ENCODE measurements around the gene SON. TPM values are rescaled to one million over a fixed set of nuclear protein-coding genes. Genes with fewer than 3 reads are reported as not detected.
"Not testable (repeated sequence)": the region's sequence is repeated elsewhere in the genome, so short reads cannot be mapped to it uniquely, and the experiment has no call there.

The SON gene
- total RNA-seq, 2 experiments from 2014 or later = 420 to 438 TPM

DNA sequence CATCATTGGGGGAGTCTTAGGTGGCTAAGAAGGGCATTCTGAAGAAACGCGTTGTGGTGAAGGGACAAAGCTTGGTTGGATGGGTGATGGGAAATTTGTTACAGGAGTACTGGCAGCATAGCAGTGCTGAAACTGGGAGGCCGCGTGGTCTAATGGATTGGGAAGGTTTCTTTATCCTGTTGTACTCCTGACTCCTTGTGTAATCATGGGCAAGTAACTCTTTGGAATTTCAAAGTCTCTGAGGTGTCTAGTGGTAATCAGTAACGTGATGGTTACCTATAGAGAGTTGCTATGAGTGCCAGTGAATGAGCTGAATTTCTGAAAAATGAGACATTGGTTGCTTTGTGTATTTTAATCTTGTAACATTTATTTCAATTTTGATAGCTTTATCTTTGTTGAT lies 27.2 kb downstream of the SON start:
- ATAC-seq (ENCODE audit: poor library complexity) (no peak), DNase-seq (no peak)
- no peak overlapping the region for H3K27ac ChIP-seq (ENCODE audit: low read depth in 1 of 2, low read length in 2 of 2)
- intact Hi-C loops (cut with DNase I, micrococcal nuclease) = no loop called here
- no peaks in the 10 kb centered on the region for H3K27me3 ChIP-seq (ENCODE audit: control insufficient read depth in 1 of 2, insufficient read depth in 2 of 2, low read length in 2 of 2)
- H3K9me3 ChIP-seq (ENCODE audit: control insufficient read depth in 1 of 2, insufficient read depth in 1 of 2, low read length in 2 of 2) = no peaks in the 10 kb centered on the region
- H3K27ac Mint-ChIP-seq = peak overlapping the region; percentile 72
- no peak overlapping the region for H3K4me3 ChIP-seq (ENCODE audit: low read length)
- no peaks in the 10 kb centered on the region for H3K9me3 Mint-ChIP-seq
- peaks cover 75% of the 10 kb centered on the region for H3K36me3 Mint-ChIP-seq (ENCODE audit: low read depth)
- H3K4me1 Mint-ChIP-seq (ENCODE audit: low read depth) = peaks cover 33% of the 10 kb centered on the region
- H3K4me1 ChIP-seq (ENCODE audit: insufficient read depth, low read length) = no peaks in the 10 kb centered on the region
- H3K36me3 ChIP-seq (ENCODE audit: insufficient read depth, low read length) = peaks cover 79% of the 10 kb centered on the region
- ChIA-PET POLR2A (interaction anchor here (1.0 to 3.3 kb wide), 2 partner anchors 19 to 28 kb away, joined by 4 to 15 read pairs; partner anchors contain the start of genes DONSON and GART), CTCF (no interaction called here)
- no peaks in the 10 kb centered on the region for H3K27me3 Mint-ChIP-seq
- no peak for TF ChIP-seq CTCF (IDR thresholded peaks at IDR 0.05)
- H3K4me3 Mint-ChIP-seq = no peak overlapping the region

DNA sequence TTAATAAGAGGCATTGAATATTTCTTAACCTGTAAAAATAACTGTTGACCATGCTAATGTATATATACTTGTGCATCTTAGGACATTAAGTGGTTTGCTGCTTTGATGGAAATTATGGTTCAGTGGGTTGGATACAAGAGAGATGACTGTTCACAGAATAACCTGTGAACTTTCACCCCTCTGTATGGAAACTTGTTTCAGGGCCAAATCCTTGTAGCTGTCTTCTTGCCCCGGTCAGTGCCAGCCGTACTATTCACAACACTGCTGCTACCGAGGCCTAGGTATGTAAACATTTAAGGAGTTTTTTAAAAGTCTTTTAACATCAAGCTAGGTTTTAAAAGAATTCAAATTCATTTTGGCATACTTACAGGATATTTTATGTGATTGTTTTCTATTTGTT lies 29.5 kb downstream of the SON start:
- no peak for ATAC-seq (ENCODE audit: poor library complexity)
- ChIA-PET POLR2A (interaction anchor here (0.5 to 3.9 kb wide), 3 partner anchors 16 to 74 kb away, joined by 3 to 25 read pairs (median 15); partner anchors contain the start of genes DONSON, GART and SON), CTCF (interaction anchor here (0.7 to 2.6 kb wide), 6 partner anchors 11 to 632 kb away, joined by 3 to 7 read pairs (median 4); partner anchors contain the start of gene DONSON)
- Mint-ChIP-seq H3K27ac (peak overlapping the region; percentile 48), H3K36me3 (ENCODE audit: low read depth) (peaks cover 88% of the 10 kb centered on the region), H3K4me1 (ENCODE audit: low read depth) (peaks cover 28% of the 10 kb centered on the region), H3K27me3 (no peaks in the 10 kb centered on the region), H3K9me3 (no peaks in the 10 kb centered on the region), H3K4me3 (no peak overlapping the region)
- no peak for TF ChIP-seq CTCF (IDR thresholded peaks at IDR 0.05)
- Histone ChIP-seq H3K27ac (ENCODE audit: low read depth in 1 of 2, low read length in 2 of 2) (no peak overlapping the region), H3K9me3 (ENCODE audit: control insufficient read depth in 1 of 2, insufficient read depth in 1 of 2, low read length in 2 of 2) (no peaks in the 10 kb centered on the region), H3K36me3 (ENCODE audit: insufficient read depth, low read length) (peaks cover 92% of the 10 kb centered on the region), H3K27me3 (ENCODE audit: control insufficient read depth in 1 of 2, insufficient read depth in 2 of 2, low read length in 2 of 2) (no peaks in the 10 kb centered on the region), H3K4me3 (ENCODE audit: low read length) (no peak overlapping the region), H3K4me1 (ENCODE audit: insufficient read depth, low read length) (no peaks in the 10 kb centered on the region)
- DNase-seq = no peak
- intact Hi-C loops (cut with DNase I, micrococcal nuclease) = no loop called here

GRCh38 chr21:33576741-33577141 lies 33.9 kb downstream of the SON start:
- DNase-seq; ATAC-seq (ENCODE audit: poor library complexity); H3K4me1 ChIP-seq (ENCODE audit: insufficient read depth, low read length); H3K9me3 ChIP-seq (ENCODE audit: control insufficient read depth in 1 of 2, insufficient read depth in 1 of 2, low read length in 2 of 2); H3K27me3 Mint-ChIP-seq; intact Hi-C loops (cut with DNase I, micrococcal nuclease); H3K4me3 ChIP-seq (ENCODE audit: low read length); CTCF ChIA-PET; H3K9me3 Mint-ChIP-seq; H3K27ac ChIP-seq (ENCODE audit: low read depth in 1 of 2, low read length in 2 of 2); H3K4me3 Mint-ChIP-seq; H3K27me3 ChIP-seq (ENCODE audit: control insufficient read depth in 1 of 2, insufficient read depth in 2 of 2, low read length in 2 of 2); H3K4me1 Mint-ChIP-seq (ENCODE audit: low read depth): not testable (repeated sequence)
- Mint-ChIP-seq H3K27ac (peak overlapping the region; percentile 31), H3K36me3 (ENCODE audit: low read depth) (peaks cover 55% of the 10 kb centered on the region)
- POLR2A ChIA-PET = interaction anchor here (0.9 kb wide), 1 partner anchor 33 kb away, joined by 3 read pairs; the partner anchor contains the start of gene SON
- peaks cover 62% of the 10 kb centered on the region for H3K36me3 ChIP-seq (ENCODE audit: insufficient read depth, low read length)

DNA sequence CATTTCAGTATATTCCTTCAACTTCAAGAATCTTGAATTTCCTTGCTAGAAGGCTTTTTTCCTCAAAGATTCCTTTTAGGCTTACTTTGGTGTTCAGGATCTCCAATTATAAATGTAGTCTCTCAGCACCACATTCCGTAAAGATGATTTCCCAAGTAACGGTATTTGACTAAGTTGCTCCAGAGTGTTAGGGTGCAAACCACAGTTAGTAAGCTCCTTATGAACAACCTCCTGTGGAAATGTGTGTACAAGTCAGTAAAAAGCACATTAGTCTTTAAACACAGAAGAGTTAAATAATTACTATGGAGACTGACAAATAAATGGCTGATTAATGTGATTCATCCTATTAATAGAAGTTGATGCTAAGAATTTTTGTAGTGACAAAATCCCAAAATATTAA lies 35.4 kb downstream of the SON start:
- H3K36me3 Mint-ChIP-seq (ENCODE audit: low read depth) = peaks cover 40% of the 10 kb centered on the region

More for the DNA sequence above, 35.4 kb downstream of the SON start:
- Mint-ChIP-seq H3K4me3 (no peak overlapping the region), H3K4me1 (ENCODE audit: low read depth) (no peaks in the 10 kb centered on the region), H3K27ac (peak overlapping the region; percentile 24), H3K27me3 (no peaks in the 10 kb centered on the region), H3K9me3 (no peaks in the 10 kb centered on the region)
- Histone ChIP-seq H3K27ac (ENCODE audit: low read depth in 1 of 2, low read length in 2 of 2) (no peak overlapping the region), H3K4me1 (ENCODE audit: insufficient read depth, low read length) (no peaks in the 10 kb centered on the region), H3K4me3 (ENCODE audit: low read length) (no peak overlapping the region), H3K27me3 (ENCODE audit: control insufficient read depth in 1 of 2, insufficient read depth in 2 of 2, low read length in 2 of 2) (no peaks in the 10 kb centered on the region), H3K9me3 (ENCODE audit: control insufficient read depth in 1 of 2, insufficient read depth in 1 of 2, low read length in 2 of 2) (no peaks in the 10 kb centered on the region), H3K36me3 (ENCODE audit: insufficient read depth, low read length) (peaks cover 49% of the 10 kb centered on the region)
- intact Hi-C loops (cut with DNase I, micrococcal nuclease) = no loop called here
- ATAC-seq (ENCODE audit: poor library complexity) (no peak), DNase-seq (no peak)
- ChIA-PET CTCF (no interaction called here), POLR2A (interaction anchor here (1.6 kb wide), 1 partner anchor 10 kb away, joined by 9 read pairs; the partner anchor contains the start of gene DONSON)
- no peak for TF ChIP-seq CTCF (IDR thresholded peaks at IDR 0.05)
